HCT116 (cell line): ENCODE data around the gene SPAG8. TPM values are rescaled to one million over a fixed set of nuclear protein-coding genes. Genes with fewer than 3 reads are reported as not detected.

Experiments used
- ATAC-seq: fragments of 200-7000 bp; cut with Tn5 transposase; 2 replicates; pipeline ENCODE4 v1.9.1; 2020; ENCODE audit warnings: mild to moderate bottlenecking, moderate library complexity
- BruUV-seq: library from RNA; stranded (reverse); fragments of 400-500 nt; replicated peaks from 2 replicates; lab custom pipeline; 2021; lab: Mats Ljungman, UMichigan
- CTCF ChIA-PET: fragments of 300-600 bp; sonication (Branson Sonifier 250); formaldehyde crosslinking; loops from one replicate; lab custom pipeline; 2021; ENCODE audit warnings: antibody characterized with exemption; lab: Charles Lee
- POLR2A ChIA-PET: fragments of 300-600, 350-600 bp; sonication (Branson Sonifier 250); formaldehyde crosslinking; loops from one replicate; lab custom pipeline; 2021; ENCODE audit warnings: antibody characterized with exemption; lab: Charles Lee
- RAD21 ChIA-PET, 2 experiments: fragments of 300-600 bp; sonication (Branson Sonifier 250); formaldehyde crosslinking; loops; one replicate each; lab custom pipeline; 2023; ENCODE audit warnings: low total read pairs in 2 of 2; ENCODE audit not compliant: uncharacterized antibody in 2 of 2, unreplicated experiment in 2 of 2, low non-redundant PET in 1 of 2; lab: Charles Lee
- DNase-seq: peaks from one replicate; pipeline ENCODE4 v3.0.0-alpha.2; 2010; ENCODE audit warnings: low read depth, low spot score
- H2AFZ ChIP-seq: fragments of 200-600 bp; shearing (Covaris generic), sonication (generic); 2 replicates; pipeline ENCODE4 v1.6.1; 2017; ENCODE audit warnings: low read depth, mixed run types, mixed read lengths, antibody characterized with exemption, low read length; ENCODE audit not compliant: poor library complexity, severe bottlenecking
- H3K27ac ChIP-seq: 2 replicates; pipeline ENCODE4 v1.5.1; 2012; ENCODE audit warnings: low read depth, low read length
- H3K27me3 ChIP-seq: fragments of 200-600 bp; sonication (generic); 2 replicates; pipeline ENCODE4 v1.6.1; 2016; ENCODE audit warnings: mixed run types, low read length, mixed read lengths; ENCODE audit not compliant: insufficient read depth
- H3K36me3 ChIP-seq, 2 experiments: fragments of 200-500 bp in 1 of 2; fragments of 200-600 bp in 1 of 2; sonication (Bioruptor generic) in 1 of 2; sonication (generic) in 1 of 2; 2 replicates each; pipeline versions ENCODE4 v1.5.1 to v1.6.1; 2014 to 2016; ENCODE audit warnings: low read length in 2 of 2, inconsistent platforms in 1 of 2, mixed read lengths in 1 of 2, mixed run types in 1 of 2; ENCODE audit not compliant: insufficient read depth in 2 of 2, control insufficient read depth in 1 of 2
- H3K4me1 ChIP-seq, 2 experiments: fragments of 200-600 bp in 1 of 2; sonication (generic) in 1 of 2; 2 replicates each; pipeline versions ENCODE4 v1.5.1 to v1.6.1; 2012 to 2017; ENCODE audit warnings: low read length in 2 of 2, inconsistent platforms in 1 of 2, mild to moderate bottlenecking in 1 of 2, mixed read lengths in 1 of 2, mixed run types in 1 of 2, moderate library complexity in 1 of 2; ENCODE audit not compliant: insufficient read depth in 2 of 2, control insufficient read depth in 1 of 2
- H3K4me2 ChIP-seq: fragments of 200-600 bp; sonication (generic); 2 replicates; pipeline ENCODE4 v1.6.1; 2017; ENCODE audit warnings: mixed run types, low read length, mixed read lengths
- H3K4me3 ChIP-seq, 2 experiments: fragments of 200-600 bp in 1 of 2; sonication (generic) in 1 of 2; replicated peaks in 1 of 2; 2 replicates each; pipeline ENCODE4 v1.5.1; 2011 to 2016; ENCODE audit warnings: low read length in 2 of 2, control low read depth in 1 of 2, low read depth in 1 of 2, mild to moderate bottlenecking in 1 of 2, mixed read lengths in 1 of 2, mixed run types in 1 of 2
- H3K79me2 ChIP-seq: fragments of 200-600 bp; sonication (generic); 2 replicates; pipeline ENCODE4 v1.6.1; 2017; ENCODE audit warnings: mild to moderate bottlenecking, mixed run types, low read length, moderate library complexity, mixed read lengths; ENCODE audit not compliant: insufficient read depth
- H3K9ac ChIP-seq: fragments of 200-600 bp; sonication (generic); 2 replicates; pipeline ENCODE4 v1.6.1; 2016; ENCODE audit warnings: low read length, mixed read lengths
- H3K9me2 ChIP-seq: fragments of 200-600 bp; sonication (generic), shearing (Covaris generic); 2 replicates; pipeline ENCODE4 v1.6.1; 2017; ENCODE audit warnings: mixed run types, mild to moderate bottlenecking, moderate library complexity; ENCODE audit not compliant: insufficient read depth
- H3K9me3 ChIP-seq, 2 experiments: fragments of 200-500 bp in 1 of 2; fragments of 200-600 bp in 1 of 2; sonication (Bioruptor generic) in 1 of 2; sonication (generic) in 1 of 2; 2 replicates each; pipeline ENCODE4 v1.6.1; 2014 to 2017; ENCODE audit warnings: low read length in 2 of 2, mixed read lengths in 2 of 2, inconsistent platforms in 1 of 2, low read depth in 1 of 2, mild to moderate bottlenecking in 1 of 2, mixed run types in 1 of 2, moderate library complexity in 1 of 2; ENCODE audit not compliant: control insufficient read depth in 1 of 2, insufficient read depth in 1 of 2
- H4K20me1 ChIP-seq: fragments of 200-600 bp; sonication (generic), shearing (Covaris generic); 2 replicates; pipeline ENCODE4 v1.6.1; 2017; ENCODE audit warnings: mixed run types, mild to moderate bottlenecking, moderate library complexity; ENCODE audit not compliant: insufficient read depth
- CBX3 ChIP-seq: IDR thresholded peaks from 2 replicates; pipeline ENCODE4 v1.6.1; 2012; ENCODE audit warnings: low read depth
- CEBPB ChIP-seq: IDR thresholded peaks from 2 replicates; pipeline ENCODE4 v1.6.1; 2012; ENCODE audit warnings: low read depth
- EGR1 ChIP-seq: IDR thresholded peaks from 2 replicates; pipeline ENCODE4 v1.6.1; 2012; ENCODE audit warnings: low read depth
- ELF1 ChIP-seq: IDR thresholded peaks from 2 replicates; pipeline ENCODE4 v1.6.1; 2012; ENCODE audit warnings: low read depth, borderline replicate concordance
- EZH2 ChIP-seq: fragments of 200-600 bp; sonication (generic); IDR thresholded peaks from 2 replicates; pipeline ENCODE4 v1.6.1; 2017; ENCODE audit warnings: antibody characterized with exemption, mixed run types
- FOSL1 ChIP-seq: IDR thresholded peaks from 2 replicates; pipeline ENCODE4 v1.6.1; 2012; ENCODE audit warnings: low read depth
- POLR2A ChIP-seq: IDR thresholded peaks from 2 replicates; pipeline ENCODE4 v1.7.0; 2011; ENCODE audit warnings: borderline replicate concordance; ENCODE audit not compliant: insufficient read depth, insufficient read length; ENCODE audit errors: extremely low read depth
- RAD21 ChIP-seq: IDR thresholded peaks from 2 replicates; pipeline ENCODE4 v1.6.1; 2012; ENCODE audit warnings: low read depth, mild to moderate bottlenecking
- SIN3A ChIP-seq: IDR thresholded peaks from 2 replicates; pipeline ENCODE4 v1.6.1; 2012; ENCODE audit warnings: low read depth
- SP1 ChIP-seq: IDR thresholded peaks from 2 replicates; pipeline ENCODE4 v1.6.1; 2012; ENCODE audit warnings: low read depth
- YY1 ChIP-seq: IDR thresholded peaks from 2 replicates; pipeline ENCODE4 v1.6.1; 2011; ENCODE audit warnings: low read length, low read depth, moderate library complexity, mild to moderate bottlenecking; ENCODE audit not compliant: insufficient replicate concordance; ENCODE audit errors: extremely low read depth
- ZFX ChIP-seq: fragments of 450-650 bp; IDR thresholded peaks from 2 replicates; pipeline ENCODE4 v1.6.1; 2017
- ZNF274 ChIP-seq: fragments of 200-500 bp; sonication (Bioruptor generic); IDR thresholded peaks from 2 replicates; pipeline ENCODE4 v1.6.1; 2014; ENCODE audit warnings: mild to moderate bottlenecking, low read depth, low read length, inconsistent platforms
- intact Hi-C: fragments of 100-400 bp; cut with micrococcal nuclease; formaldehyde crosslinking; loops from 2 replicates; pipeline ENCODE4 v1.10.0; 2022
- total RNA-seq: library from RNA; stranded (reverse); gene quantifications from one replicate; pipeline ENCODE4 v1.2.1, GENCODE V29; 2021; ENCODE audit not compliant: unreplicated experiment
- TF ChIP-seq, protein P1 (sequence below): IDR thresholded peaks from 2 replicates; pipeline ENCODE4 v1.6.1; 2011; ENCODE audit warnings: mild to moderate bottlenecking, low read length, moderate library complexity; ENCODE audit not compliant: insufficient replicate concordance; ENCODE audit errors: extremely low read depth
- TF ChIP-seq, protein P2 (sequence below): IDR thresholded peaks from 2 replicates; pipeline ENCODE4 v1.6.1; 2012; ENCODE audit warnings: low read depth
- TF ChIP-seq, protein P3 (sequence below): IDR thresholded peaks from 2 replicates; pipeline ENCODE4 v1.6.1; 2012
- TF ChIP-seq, protein P4 (sequence below), 3 experiments: fragments of 200-600 bp in 1 of 3; sonication (generic) in 1 of 3; IDR thresholded peaks in 2 of 3; conservative IDR thresholded peaks in 1 of 3; 2 replicates each; pipeline ENCODE4 v1.5.1; 2012 to 2017; ENCODE audit warnings: low read depth in 2 of 3, low read length in 2 of 3, antibody characterized with exemption in 1 of 3, borderline replicate concordance in 1 of 3, control low read depth in 1 of 3, mild to moderate bottlenecking in 1 of 3, mixed read lengths in 1 of 3, mixed run types in 1 of 3, moderate library complexity in 1 of 3; ENCODE audit not compliant: insufficient read depth in 1 of 3

The SPAG8 gene
- total RNA-seq, 1 experiment from 2014 or later, result 0.39 TPM

DNA sequence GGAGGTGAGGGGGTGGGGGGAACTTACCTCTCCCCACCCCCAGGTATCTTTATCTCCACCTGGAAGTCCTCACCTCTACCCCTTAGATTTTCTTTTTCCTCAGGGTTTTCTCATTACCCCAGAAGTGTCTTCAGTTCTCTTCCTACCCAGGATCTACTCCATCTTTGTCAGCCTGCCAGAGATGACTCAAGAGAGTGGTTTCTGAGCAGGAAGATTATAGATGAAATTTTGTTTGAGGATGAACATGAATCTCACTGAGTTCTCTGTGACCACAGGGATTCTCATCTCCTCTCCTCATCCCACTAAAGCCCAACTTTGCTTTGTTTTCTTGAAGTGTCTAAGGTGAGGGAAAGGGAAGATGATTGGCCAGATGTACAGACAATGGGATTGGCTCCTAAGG is 8.0 kb upstream of the SPAG8 start (continued):
- TF ChIP-seq POLR2A (no peak), EZH2 (no peak), SIN3A (no peak), RAD21 (no peak), EGR1 (no peak), ZFX (no peak), ELF1 (no peak)
- TF ChIP-seq, protein P1, sequence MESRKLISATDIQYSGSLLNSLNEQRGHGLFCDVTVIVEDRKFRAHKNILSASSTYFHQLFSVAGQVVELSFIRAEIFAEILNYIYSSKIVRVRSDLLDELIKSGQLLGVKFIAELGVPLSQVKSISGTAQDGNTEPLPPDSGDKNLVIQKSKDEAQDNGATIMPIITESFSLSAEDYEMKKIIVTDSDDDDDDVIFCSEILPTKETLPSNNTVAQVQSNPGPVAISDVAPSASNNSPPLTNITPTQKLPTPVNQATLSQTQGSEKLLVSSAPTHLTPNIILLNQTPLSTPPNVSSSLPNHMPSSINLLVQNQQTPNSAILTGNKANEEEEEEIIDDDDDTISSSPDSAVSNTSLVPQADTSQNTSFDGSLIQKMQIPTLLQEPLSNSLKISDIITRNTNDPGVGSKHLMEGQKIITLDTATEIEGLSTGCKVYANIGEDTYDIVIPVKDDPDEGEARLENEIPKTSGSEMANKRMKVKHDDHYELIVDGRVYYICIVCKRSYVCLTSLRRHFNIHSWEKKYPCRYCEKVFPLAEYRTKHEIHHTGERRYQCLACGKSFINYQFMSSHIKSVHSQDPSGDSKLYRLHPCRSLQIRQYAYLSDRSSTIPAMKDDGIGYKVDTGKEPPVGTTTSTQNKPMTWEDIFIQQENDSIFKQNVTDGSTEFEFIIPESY, result no peak

DNA sequence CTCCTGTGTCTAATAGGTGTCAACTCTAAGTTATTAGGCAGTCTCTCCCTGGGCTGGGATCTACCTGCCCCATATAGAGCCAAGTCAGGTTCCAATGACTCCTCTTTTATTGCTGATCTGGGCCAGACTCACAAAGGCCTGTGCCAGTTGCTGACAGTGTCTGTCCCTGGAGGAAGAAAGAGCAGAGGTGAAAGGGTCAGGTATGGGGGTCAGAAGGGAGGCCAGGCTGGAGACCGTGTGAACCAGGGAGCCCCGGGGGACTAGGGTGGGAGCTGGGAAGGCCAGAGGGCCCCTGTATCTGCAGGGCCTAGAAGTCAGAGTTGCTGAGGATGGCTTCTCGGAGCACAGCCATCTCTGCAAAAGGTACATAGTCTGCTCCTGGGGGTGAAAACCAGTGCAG is 6.3 kb upstream of the SPAG8 start:
- ChIA-PET CTCF (no interaction called here), RAD21 (no interaction called here), POLR2A (no interaction called here)
- no peak overlapping the region for H2AFZ ChIP-seq
- no peak overlapping the region for H3K9ac ChIP-seq
- H3K9me2 ChIP-seq, result no peaks in the 10 kb centered on the region
- no peaks in the 10 kb centered on the region for H3K79me2 ChIP-seq
- H3K27ac ChIP-seq, result no peak overlapping the region
- intact Hi-C loops, result no loop called here
- H3K4me2 ChIP-seq, result no peak overlapping the region
- ATAC-seq (no peak), DNase-seq (no peak)
- peaks cover 5 to 15% of the 10 kb centered on the region in 2 experiments; a peak in 3 of 4 replicates for H3K4me1 ChIP-seq
- no peaks in the 10 kb centered on the region for H3K9me3 ChIP-seq
- H3K27me3 ChIP-seq, result no peaks in the 10 kb centered on the region
- no peak overlapping the region for H3K4me3 ChIP-seq
- TF ChIP-seq CBX3, result no peak
- TF ChIP-seq ELF1, result no peak
- TF ChIP-seq, protein P2, sequence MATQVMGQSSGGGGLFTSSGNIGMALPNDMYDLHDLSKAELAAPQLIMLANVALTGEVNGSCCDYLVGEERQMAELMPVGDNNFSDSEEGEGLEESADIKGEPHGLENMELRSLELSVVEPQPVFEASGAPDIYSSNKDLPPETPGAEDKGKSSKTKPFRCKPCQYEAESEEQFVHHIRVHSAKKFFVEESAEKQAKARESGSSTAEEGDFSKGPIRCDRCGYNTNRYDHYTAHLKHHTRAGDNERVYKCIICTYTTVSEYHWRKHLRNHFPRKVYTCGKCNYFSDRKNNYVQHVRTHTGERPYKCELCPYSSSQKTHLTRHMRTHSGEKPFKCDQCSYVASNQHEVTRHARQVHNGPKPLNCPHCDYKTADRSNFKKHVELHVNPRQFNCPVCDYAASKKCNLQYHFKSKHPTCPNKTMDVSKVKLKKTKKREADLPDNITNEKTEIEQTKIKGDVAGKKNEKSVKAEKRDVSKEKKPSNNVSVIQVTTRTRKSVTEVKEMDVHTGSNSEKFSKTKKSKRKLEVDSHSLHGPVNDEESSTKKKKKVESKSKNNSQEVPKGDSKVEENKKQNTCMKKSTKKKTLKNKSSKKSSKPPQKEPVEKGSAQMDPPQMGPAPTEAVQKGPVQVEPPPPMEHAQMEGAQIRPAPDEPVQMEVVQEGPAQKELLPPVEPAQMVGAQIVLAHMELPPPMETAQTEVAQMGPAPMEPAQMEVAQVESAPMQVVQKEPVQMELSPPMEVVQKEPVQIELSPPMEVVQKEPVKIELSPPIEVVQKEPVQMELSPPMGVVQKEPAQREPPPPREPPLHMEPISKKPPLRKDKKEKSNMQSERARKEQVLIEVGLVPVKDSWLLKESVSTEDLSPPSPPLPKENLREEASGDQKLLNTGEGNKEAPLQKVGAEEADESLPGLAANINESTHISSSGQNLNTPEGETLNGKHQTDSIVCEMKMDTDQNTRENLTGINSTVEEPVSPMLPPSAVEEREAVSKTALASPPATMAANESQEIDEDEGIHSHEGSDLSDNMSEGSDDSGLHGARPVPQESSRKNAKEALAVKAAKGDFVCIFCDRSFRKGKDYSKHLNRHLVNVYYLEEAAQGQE, result no peak
- TF ChIP-seq ZNF274, result no peak
- TF ChIP-seq SP1, result no peak
- TF ChIP-seq, protein P3, sequence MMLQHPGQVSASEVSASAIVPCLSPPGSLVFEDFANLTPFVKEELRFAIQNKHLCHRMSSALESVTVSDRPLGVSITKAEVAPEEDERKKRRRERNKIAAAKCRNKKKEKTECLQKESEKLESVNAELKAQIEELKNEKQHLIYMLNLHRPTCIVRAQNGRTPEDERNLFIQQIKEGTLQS, result no peak
- no peak for TF ChIP-seq FOSL1
- no peak for TF ChIP-seq EZH2
- TF ChIP-seq, protein P4, sequence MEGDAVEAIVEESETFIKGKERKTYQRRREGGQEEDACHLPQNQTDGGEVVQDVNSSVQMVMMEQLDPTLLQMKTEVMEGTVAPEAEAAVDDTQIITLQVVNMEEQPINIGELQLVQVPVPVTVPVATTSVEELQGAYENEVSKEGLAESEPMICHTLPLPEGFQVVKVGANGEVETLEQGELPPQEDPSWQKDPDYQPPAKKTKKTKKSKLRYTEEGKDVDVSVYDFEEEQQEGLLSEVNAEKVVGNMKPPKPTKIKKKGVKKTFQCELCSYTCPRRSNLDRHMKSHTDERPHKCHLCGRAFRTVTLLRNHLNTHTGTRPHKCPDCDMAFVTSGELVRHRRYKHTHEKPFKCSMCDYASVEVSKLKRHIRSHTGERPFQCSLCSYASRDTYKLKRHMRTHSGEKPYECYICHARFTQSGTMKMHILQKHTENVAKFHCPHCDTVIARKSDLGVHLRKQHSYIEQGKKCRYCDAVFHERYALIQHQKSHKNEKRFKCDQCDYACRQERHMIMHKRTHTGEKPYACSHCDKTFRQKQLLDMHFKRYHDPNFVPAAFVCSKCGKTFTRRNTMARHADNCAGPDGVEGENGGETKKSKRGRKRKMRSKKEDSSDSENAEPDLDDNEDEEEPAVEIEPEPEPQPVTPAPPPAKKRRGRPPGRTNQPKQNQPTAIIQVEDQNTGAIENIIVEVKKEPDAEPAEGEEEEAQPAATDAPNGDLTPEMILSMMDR (IDR thresholded peaks at IDR 0.05 in 2 of 3, conservative IDR thresholded peaks at IDR 0.05 in 1 of 3; ENCODE audit: borderline replicate concordance in 1 of 3, insufficient read depth in 1 of 3, low read depth in 2 of 3, low read length in 2 of 3), result no peak
- TF ChIP-seq RAD21, result no peak
- TF ChIP-seq YY1, result no peak
- no peak for TF ChIP-seq CEBPB
- H4K20me1 ChIP-seq, result no peaks in the 10 kb centered on the region
- H3K36me3 ChIP-seq, result no peaks in the 10 kb centered on the region
- no TSS peak for BruUV-seq
